GM23248 (cell line): ENCODE data around the gene PTGER1. TPM values are rescaled to one million over a fixed set of nuclear protein-coding genes. Genes with fewer than 3 reads are reported as not detected.
A peak's percentile ranks its signal among the peaks of the same experiment; 100 is the strongest.

ENCODE experiments used
- DNase-seq: peaks from one replicate; pipeline ENCODE4 v3.0.0-alpha.2; 2015
- H2AFZ ChIP-seq: fragments of 200-600 bp; sonication (generic); 2 replicates; pipeline ENCODE4 v1.6.1; 2016; ENCODE audit warnings: antibody characterized with exemption
- H3F3A ChIP-seq: fragments of 200-600 bp; sonication (generic); 2 replicates; pipeline ENCODE4 v1.6.1; 2016; ENCODE audit warnings: mild to moderate bottlenecking, antibody characterized with exemption, mixed run types; ENCODE audit not compliant: insufficient read depth
- H3K27ac ChIP-seq: fragments of 200-600 bp; sonication (generic); 2 replicates; pipeline ENCODE4 v1.5.1; 2016; ENCODE audit warnings: mild to moderate bottlenecking
- H3K27me3 ChIP-seq: fragments of 200-600 bp; sonication (generic); replicated peaks from 2 replicates; pipeline ENCODE4 v1.6.1; 2016; ENCODE audit warnings: mild to moderate bottlenecking; ENCODE audit not compliant: insufficient read depth
- H3K36me3 ChIP-seq: fragments of 200-600 bp; sonication (generic); 2 replicates; pipeline ENCODE4 v1.6.1; 2016; ENCODE audit warnings: low read depth, mild to moderate bottlenecking
- H3K4me1 ChIP-seq: fragments of 200-600 bp; sonication (generic); 2 replicates; pipeline ENCODE4 v1.6.1; 2016; ENCODE audit warnings: mild to moderate bottlenecking; ENCODE audit not compliant: insufficient read depth
- H3K4me2 ChIP-seq: fragments of 200-600 bp; sonication (generic); one replicate; pipeline ENCODE4 v1.6.1; 2016; ENCODE audit warnings: mild to moderate bottlenecking; ENCODE audit not compliant: unreplicated experiment
- H3K4me3 ChIP-seq: fragments of 200-600 bp; sonication (generic); 2 replicates; pipeline ENCODE4 v1.5.1; 2016; ENCODE audit warnings: mild to moderate bottlenecking
- H3K79me2 ChIP-seq: fragments of 200-600 bp; sonication (generic); 2 replicates; pipeline ENCODE4 v1.6.1; 2016; ENCODE audit warnings: mild to moderate bottlenecking; ENCODE audit not compliant: insufficient read depth
- H3K9ac ChIP-seq: fragments of 200-600 bp; sonication (generic); 2 replicates; pipeline ENCODE4 v1.6.1; 2016; ENCODE audit warnings: mild to moderate bottlenecking
- H3K9me2 ChIP-seq: fragments of 200-600 bp; sonication (generic); 2 replicates; pipeline ENCODE4 v1.6.1; 2016; ENCODE audit warnings: mixed run types, mild to moderate bottlenecking, moderate library complexity; ENCODE audit not compliant: insufficient read depth
- H3K9me3 ChIP-seq: fragments of 200-600 bp; sonication (generic); one replicate; pipeline ENCODE4 v1.6.1; 2017; ENCODE audit warnings: low read depth
- H4K20me1 ChIP-seq: fragments of 200-600 bp; sonication (generic); 2 replicates; pipeline ENCODE4 v1.6.0; 2016; ENCODE audit not compliant: insufficient read depth
- EZH2 ChIP-seq: fragments of 200-600 bp; sonication (generic); IDR thresholded peaks from 2 replicates; pipeline ENCODE4 v1.6.1; 2018; ENCODE audit warnings: antibody characterized with exemption, mild to moderate bottlenecking; ENCODE audit not compliant: insufficient read depth, poor library complexity, severe bottlenecking
- EZH2phosphoT487 ChIP-seq: fragments of 200-600 bp; sonication (generic); IDR thresholded peaks from 2 replicates; pipeline ENCODE4 v1.6.1; 2018; ENCODE audit warnings: antibody characterized with exemption, moderate library complexity, mild to moderate bottlenecking, low read depth; ENCODE audit not compliant: insufficient read depth
- WGBS, 2 experiments: methylation state at CpG; one replicate each; pipeline ENCODE4 v1.1.6; 2015 to 2017; ENCODE audit warnings: low lambda C conversion rate in 2 of 2, low coverage in 1 of 2; ENCODE audit errors: missing lambda C conversion rate in 2 of 2; 5-methylcytosine and 5-hydroxymethylcytosine counted together
- in situ Hi-C: fragments of 300-500 bp; cut with MboI; formaldehyde crosslinking; loops from 2 replicates; pipeline ENCODE4 v1.15.0; 2020
- polyA plus RNA-seq: library from polyadenylated mRNA; unstranded; fragments of >200 nt; fragmentation: Nextera tagmentation; extraction: Ambion mirVana; gene quantifications from 2 replicates; pipeline ENCODE4 v1.2.1, GENCODE V29; 2016
- total RNA-seq: library from RNA; depleted of rRNA; stranded (reverse); fragments of >200 nt; shearing (Covaris generic); gene quantifications from 2 replicates; pipeline ENCODE4 v1.2.3, GENCODE V29; 2014

PTGER1 gene
- total and polyA plus RNA-seq, 2 experiments from 2014 or later = 0.22 to 0.80 TPM

GRCh38 chr19:14476673-14477401, 1.7 kb upstream of the PTGER1 start:
- Histone ChIP-seq H2AFZ (no peak overlapping the region), H3K9me3 (no peaks in the 10 kb centered on the region), H3K4me2 (no peak overlapping the region), H3K79me2 (no peaks in the 10 kb centered on the region), H4K20me1 (no peaks in the 10 kb centered on the region), H3K9ac (no peak overlapping the region), H3K4me3 (no peak overlapping the region), H3K36me3 (peaks cover 14% of the 10 kb centered on the region; the same call in 1 of the 2 replicates), H3F3A (peaks cover 6% of the 10 kb centered on the region; the same call in 1 of the 2 replicates), H3K4me1 (peaks cover 11% of the 10 kb centered on the region), H3K9me2 (no peaks in the 10 kb centered on the region), H3K27ac (no peak overlapping the region), H3K27me3 (no peaks in the 10 kb centered on the region)
- in situ Hi-C loops = no loop called here
- WGBS, 2 experiments = 51 to 56% methylated on average over 19 to 26 of the region's 26 CpGs
- TF ChIP-seq EZH2 = no peak
- DNase-seq = peak; percentile 80

- TF ChIP-seq EZH2phosphoT487 (no peak), EZH2 (no peak)
- Histone ChIP-seq H3K9ac (no peak overlapping the region), H3K79me2 (no peaks in the 10 kb centered on the region), H2AFZ (no peak overlapping the region), H4K20me1 (no peaks in the 10 kb centered on the region), H3F3A (peaks cover 6% of the 10 kb centered on the region; the same call in 1 of the 2 replicates), H3K36me3 (peaks cover 14% of the 10 kb centered on the region; the same call in 1 of the 2 replicates), H3K9me3 (no peaks in the 10 kb centered on the region), H3K4me2 (no peak overlapping the region), H3K9me2 (no peaks in the 10 kb centered on the region), H3K4me3 (no peak overlapping the region), H3K27me3 (no peaks in the 10 kb centered on the region), H3K4me1 (peaks cover 11% of the 10 kb centered on the region), H3K27ac (no peak overlapping the region)
- in situ Hi-C loops = no loop called here
- DNase-seq = no peak
- WGBS, 2 experiments = 85 to 92% methylated on average over 3 to 7 of the region's 7 CpGs
These were observed 1.1 kb upstream of the PTGER1 start for GRCh38 chr19:14476327-14476672.

- Histone ChIP-seq H3K4me2 (peak overlapping the region; percentile 52), H3F3A (peaks cover 6% of the 10 kb centered on the region; the same call in 1 of the 2 replicates)
These were observed 327 bp downstream of the PTGER1 start for GRCh38 chr19:14474827-14475226.

DNA sequence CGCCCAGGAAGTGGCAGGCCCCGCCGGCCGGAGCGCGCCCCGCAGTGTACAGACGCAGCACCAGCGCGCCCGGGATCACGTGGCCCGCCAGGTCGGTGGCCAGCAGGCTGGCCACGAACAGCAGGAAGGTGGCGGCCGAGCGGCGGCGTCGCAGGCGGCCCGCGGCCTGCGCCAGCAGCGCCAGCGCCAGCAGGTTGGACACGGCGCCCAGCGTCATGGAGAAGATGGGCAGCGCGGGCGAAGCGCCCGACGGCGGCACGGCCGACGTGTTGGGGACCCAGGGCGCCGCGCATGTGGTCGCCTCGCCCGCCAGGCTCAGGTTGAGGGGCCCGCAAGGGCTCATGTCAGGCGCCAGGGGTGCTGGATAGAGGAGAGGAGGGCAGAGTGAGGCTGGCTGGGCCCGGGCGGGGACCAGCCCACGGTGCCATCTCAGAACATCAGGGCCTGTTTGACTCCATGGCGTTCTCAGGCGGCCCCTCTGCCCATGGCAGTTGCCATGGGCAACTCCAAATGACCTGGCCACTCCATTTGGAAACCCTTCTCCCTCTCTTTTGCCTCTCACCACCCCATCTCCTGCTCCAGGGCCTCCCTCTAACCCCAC, 1.1 kb downstream of the PTGER1 start:
- in situ Hi-C loops = no loop called here
- Histone ChIP-seq H3K9ac (no peak overlapping the region), H3K4me1 (peaks cover 9% of the 10 kb centered on the region), H3K9me3 (no peaks in the 10 kb centered on the region), H3K36me3 (peaks cover 9% of the 10 kb centered on the region; the same call in 1 of the 2 replicates), H3K9me2 (no peaks in the 10 kb centered on the region), H4K20me1 (no peaks in the 10 kb centered on the region), H3K4me3 (no peak overlapping the region), H3F3A (peaks cover 6% of the 10 kb centered on the region; the same call in 1 of the 2 replicates), H3K4me2 (no peak overlapping the region), H3K79me2 (no peaks in the 10 kb centered on the region), H3K27ac (no peak overlapping the region), H2AFZ (no peak overlapping the region), H3K27me3 (no peaks in the 10 kb centered on the region)
- DNase-seq = peak; percentile 48
- 24 to 25% methylated on average over 39 to 48 of the region's 53 CpGs for WGBS, 2 experiments
- TF ChIP-seq EZH2phosphoT487 (no peak), EZH2 (no peak)

More at GRCh38 chr19:14474827-14475226, 327 bp downstream of the PTGER1 start:
- Histone ChIP-seq H3K9me3 (no peaks in the 10 kb centered on the region), H3K9me2 (no peaks in the 10 kb centered on the region), H3K4me1 (peaks cover 9% of the 10 kb centered on the region), H3K4me3 (no peak overlapping the region), H3K9ac (0 out of 2 replicates have a peak overlapping the region, but pooled peaks have one; percentile 8), H4K20me1 (no peaks in the 10 kb centered on the region), H3K27me3 (no peaks in the 10 kb centered on the region), H3K79me2 (no peaks in the 10 kb centered on the region), H3K27ac (no peak overlapping the region), H2AFZ (peak overlapping the region; percentile 23; the same call in 1 of the 2 replicates), H3K36me3 (peaks cover 9% of the 10 kb centered on the region; the same call in 1 of the 2 replicates)
- TF ChIP-seq EZH2phosphoT487 (no peak), EZH2 (no peak)
- DNase-seq = no peak
- in situ Hi-C loops = no loop called here
- WGBS, 2 experiments = 35 to 41% methylated on average over 11 to 12 of the region's 12 CpGs
